ENCODE measurements around the gene BANK1. TPM values are rescaled to one million over a fixed set of nuclear protein-coding genes. Genes with fewer than 3 reads are reported as not detected.

Gene BANK1
- total RNA-seq, 1 experiment from 2014 or later = 2.4 TPM

DNA sequence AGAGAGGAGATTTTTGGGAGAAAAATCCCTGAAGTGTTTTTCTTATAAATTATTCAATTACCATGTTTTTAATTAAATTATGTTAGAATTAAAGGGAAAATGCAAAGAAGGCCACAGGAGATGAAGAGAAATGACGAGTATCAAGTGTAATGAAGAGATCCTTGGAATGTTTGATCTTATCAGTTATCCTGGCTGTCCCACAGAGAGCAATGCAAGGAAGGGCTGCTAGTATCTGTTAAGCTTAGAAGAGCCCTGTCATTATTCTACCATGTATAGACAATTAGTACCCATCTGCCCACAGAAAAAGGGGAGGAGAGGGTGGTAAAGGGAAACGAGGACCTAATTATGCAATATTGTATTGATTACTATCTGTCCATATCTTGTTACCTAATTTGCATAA lies 257.1 kb downstream of the BANK1 start:
- CTCF ChIA-PET = interaction anchor here (1.0 kb wide), 1 partner anchor 8 kb away, joined by 3 read pairs; no protein-coding TSS in a partner anchor
- POLR2A ChIA-PET = no interaction called here
- RAD21 ChIA-PET (ENCODE audit: low non-redundant PET in 1 of 2, low total read pairs in 2 of 2, uncharacterized antibody in 2 of 2, unreplicated experiment in 2 of 2) = no interaction called here

DNA sequence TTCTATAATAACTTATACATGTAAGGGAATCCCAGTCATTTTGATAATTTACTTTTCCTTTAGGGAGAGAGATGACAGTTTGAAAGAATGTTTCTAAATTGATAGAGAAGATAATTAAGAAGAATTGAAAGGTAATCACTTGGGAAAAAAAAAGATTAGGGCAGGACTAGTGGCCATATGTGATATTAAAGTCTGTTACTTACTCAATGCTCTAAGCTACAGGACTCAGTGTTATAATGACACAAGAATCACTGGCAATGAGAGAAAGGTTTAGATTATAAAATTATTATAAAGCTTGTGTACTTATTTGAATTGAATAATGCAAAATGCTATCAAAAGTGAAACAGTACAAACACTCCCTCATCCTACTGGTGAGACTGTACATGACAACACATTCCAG lies 265.3 kb downstream of the BANK1 start:
- POLR2A ChIA-PET = interaction anchor here (0.9 kb wide), 1 partner anchor 19 kb away, joined by 3 read pairs; no protein-coding TSS in a partner anchor
- Histone ChIP-seq H3K9me3 (ENCODE audit: control insufficient read depth in 1 of 2, insufficient read depth in 1 of 2, low read depth in 1 of 2, low read length in 2 of 2) (no peaks in the 10 kb centered on the region), H3K27ac (ENCODE audit: low read depth, low read length) (no peak overlapping the region), H3K4me3 (replicated peaks in 1 of 2; ENCODE audit: low read depth in 1 of 2, low read length in 2 of 2) (no peak overlapping the region), H3K9ac (ENCODE audit: low read length) (no peak overlapping the region), H3K4me1 (ENCODE audit: control insufficient read depth in 1 of 2, insufficient read depth in 2 of 2, low read length in 2 of 2) (no peaks in the 10 kb centered on the region), H3K9me2 (ENCODE audit: insufficient read depth) (no peaks in the 10 kb centered on the region), H3K79me2 (ENCODE audit: insufficient read depth, low read length) (no peaks in the 10 kb centered on the region), H3K27me3 (ENCODE audit: insufficient read depth, low read length) (no peaks in the 10 kb centered on the region), H4K20me1 (ENCODE audit: insufficient read depth) (no peaks in the 10 kb centered on the region), H3K4me2 (ENCODE audit: low read length) (no peak overlapping the region), H3K36me3 (ENCODE audit: control insufficient read depth in 1 of 2, insufficient read depth in 2 of 2, low read length in 2 of 2) (no peaks in the 10 kb centered on the region), H2AFZ (ENCODE audit: low read depth, low read length, poor library complexity, severe bottlenecking) (peak overlapping the region; percentile 22)
- ATAC-seq (no peak; the same call in 1 of the 2 replicates), DNase-seq (ENCODE audit: low read depth, low spot score) (no peak)
- TF ChIP-seq RAD21 (IDR thresholded peaks at IDR 0.05; ENCODE audit: low read depth) (peak; percentile 8; the same call in 1 of the 2 replicates), SP1 (IDR thresholded peaks at IDR 0.05; ENCODE audit: low read depth) (no peak), POLR2A (IDR thresholded peaks at IDR 0.05; ENCODE audit: borderline replicate concordance, extremely low read depth, insufficient read depth, insufficient read length) (no peak), EGR1 (IDR thresholded peaks at IDR 0.05; ENCODE audit: low read depth) (no peak), FOSL1 (IDR thresholded peaks at IDR 0.05; ENCODE audit: low read depth) (no peak), POLR2AphosphoS5 (IDR thresholded peaks at IDR 0.05; ENCODE audit: low read depth, low read length) (no peak)
- TF ChIP-seq, protein P1, sequence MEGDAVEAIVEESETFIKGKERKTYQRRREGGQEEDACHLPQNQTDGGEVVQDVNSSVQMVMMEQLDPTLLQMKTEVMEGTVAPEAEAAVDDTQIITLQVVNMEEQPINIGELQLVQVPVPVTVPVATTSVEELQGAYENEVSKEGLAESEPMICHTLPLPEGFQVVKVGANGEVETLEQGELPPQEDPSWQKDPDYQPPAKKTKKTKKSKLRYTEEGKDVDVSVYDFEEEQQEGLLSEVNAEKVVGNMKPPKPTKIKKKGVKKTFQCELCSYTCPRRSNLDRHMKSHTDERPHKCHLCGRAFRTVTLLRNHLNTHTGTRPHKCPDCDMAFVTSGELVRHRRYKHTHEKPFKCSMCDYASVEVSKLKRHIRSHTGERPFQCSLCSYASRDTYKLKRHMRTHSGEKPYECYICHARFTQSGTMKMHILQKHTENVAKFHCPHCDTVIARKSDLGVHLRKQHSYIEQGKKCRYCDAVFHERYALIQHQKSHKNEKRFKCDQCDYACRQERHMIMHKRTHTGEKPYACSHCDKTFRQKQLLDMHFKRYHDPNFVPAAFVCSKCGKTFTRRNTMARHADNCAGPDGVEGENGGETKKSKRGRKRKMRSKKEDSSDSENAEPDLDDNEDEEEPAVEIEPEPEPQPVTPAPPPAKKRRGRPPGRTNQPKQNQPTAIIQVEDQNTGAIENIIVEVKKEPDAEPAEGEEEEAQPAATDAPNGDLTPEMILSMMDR (IDR thresholded peaks at IDR 0.05 in 2 of 3, conservative IDR thresholded peaks at IDR 0.05 in 1 of 3; ENCODE audit: borderline replicate concordance in 1 of 3, insufficient read depth in 1 of 3, low read depth in 2 of 3, low read length in 2 of 3) = peak in 2 of 3 experiments; percentile 26 to 41; a peak in 3 of 6 replicates
- TF ChIP-seq, protein P2, sequence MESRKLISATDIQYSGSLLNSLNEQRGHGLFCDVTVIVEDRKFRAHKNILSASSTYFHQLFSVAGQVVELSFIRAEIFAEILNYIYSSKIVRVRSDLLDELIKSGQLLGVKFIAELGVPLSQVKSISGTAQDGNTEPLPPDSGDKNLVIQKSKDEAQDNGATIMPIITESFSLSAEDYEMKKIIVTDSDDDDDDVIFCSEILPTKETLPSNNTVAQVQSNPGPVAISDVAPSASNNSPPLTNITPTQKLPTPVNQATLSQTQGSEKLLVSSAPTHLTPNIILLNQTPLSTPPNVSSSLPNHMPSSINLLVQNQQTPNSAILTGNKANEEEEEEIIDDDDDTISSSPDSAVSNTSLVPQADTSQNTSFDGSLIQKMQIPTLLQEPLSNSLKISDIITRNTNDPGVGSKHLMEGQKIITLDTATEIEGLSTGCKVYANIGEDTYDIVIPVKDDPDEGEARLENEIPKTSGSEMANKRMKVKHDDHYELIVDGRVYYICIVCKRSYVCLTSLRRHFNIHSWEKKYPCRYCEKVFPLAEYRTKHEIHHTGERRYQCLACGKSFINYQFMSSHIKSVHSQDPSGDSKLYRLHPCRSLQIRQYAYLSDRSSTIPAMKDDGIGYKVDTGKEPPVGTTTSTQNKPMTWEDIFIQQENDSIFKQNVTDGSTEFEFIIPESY (IDR thresholded peaks at IDR 0.05; ENCODE audit: extremely low read depth, insufficient replicate concordance, low read length) = no peak
- RAD21 ChIA-PET (ENCODE audit: low non-redundant PET in 1 of 2, low total read pairs in 2 of 2, uncharacterized antibody in 2 of 2, unreplicated experiment in 2 of 2) = no interaction called here
- CTCF ChIA-PET = interaction anchor here (1.0 to 1.1 kb wide), 2 partner anchors 9 to 12 kb away, joined by 3 read pairs; no protein-coding TSS in a partner anchor
- intact Hi-C loops (cut with micrococcal nuclease) = no loop called here
- BruUV-seq (replicated peaks) = no TSS peak

More for the DNA sequence above, 257.1 kb downstream of the BANK1 start:
- BruUV-seq (replicated peaks) = no TSS peak
- DNase-seq (ENCODE audit: low read depth, low spot score) (no peak), ATAC-seq (no peak)
- no peak overlapping the region for H3K9ac ChIP-seq (ENCODE audit: low read length)
- no peak for TF ChIP-seq SP1 (IDR thresholded peaks at IDR 0.05; ENCODE audit: low read depth)
- no peak for TF ChIP-seq ZNF274 (IDR thresholded peaks at IDR 0.05; ENCODE audit: low read depth, low read length)
- no peak for TF ChIP-seq EZH2phosphoT487 (IDR thresholded peaks at IDR 0.05; ENCODE audit: borderline replicate concordance)
- no peak for TF ChIP-seq ELF1 (IDR thresholded peaks at IDR 0.05; ENCODE audit: borderline replicate concordance, low read depth)
- no peak for TF ChIP-seq SIN3A (IDR thresholded peaks at IDR 0.05; ENCODE audit: low read depth)
- TF ChIP-seq CEBPB (IDR thresholded peaks at IDR 0.05; ENCODE audit: low read depth) = no peak
- TF ChIP-seq, protein P3, sequence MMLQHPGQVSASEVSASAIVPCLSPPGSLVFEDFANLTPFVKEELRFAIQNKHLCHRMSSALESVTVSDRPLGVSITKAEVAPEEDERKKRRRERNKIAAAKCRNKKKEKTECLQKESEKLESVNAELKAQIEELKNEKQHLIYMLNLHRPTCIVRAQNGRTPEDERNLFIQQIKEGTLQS (IDR thresholded peaks at IDR 0.05) = no peak
- no peak for TF ChIP-seq TCF7L2 (IDR thresholded peaks at IDR 0.05; ENCODE audit: borderline replicate concordance, extremely low read depth, insufficient read depth, insufficient read length)
- TF ChIP-seq, protein P2 (IDR thresholded peaks at IDR 0.05; ENCODE audit: extremely low read depth, insufficient replicate concordance, low read length) = no peak
- no peak for TF ChIP-seq EGR1 (IDR thresholded peaks at IDR 0.05; ENCODE audit: low read depth)
- H3K9me2 ChIP-seq (ENCODE audit: insufficient read depth) = no peaks in the 10 kb centered on the region
- H3K27ac ChIP-seq (ENCODE audit: low read depth, low read length) = no peak overlapping the region
- no peaks in the 10 kb centered on the region for H3K9me3 ChIP-seq (ENCODE audit: control insufficient read depth in 1 of 2, insufficient read depth in 1 of 2, low read depth in 1 of 2, low read length in 2 of 2)
- H3K36me3 ChIP-seq (ENCODE audit: control insufficient read depth in 1 of 2, insufficient read depth in 2 of 2, low read length in 2 of 2) = no peaks in the 10 kb centered on the region
- no peaks in the 10 kb centered on the region for H3K27me3 ChIP-seq (ENCODE audit: insufficient read depth, low read length)
- no peak overlapping the region for H2AFZ ChIP-seq (ENCODE audit: low read depth, low read length, poor library complexity, severe bottlenecking)
- H3K4me3 ChIP-seq (replicated peaks in 1 of 2; ENCODE audit: low read depth in 1 of 2, low read length in 2 of 2) = no peak overlapping the region
- no peaks in the 10 kb centered on the region for H3K4me1 ChIP-seq (ENCODE audit: control insufficient read depth in 1 of 2, insufficient read depth in 2 of 2, low read length in 2 of 2)
- intact Hi-C loops (cut with micrococcal nuclease) = no loop called here
- no peaks in the 10 kb centered on the region for H3K79me2 ChIP-seq (ENCODE audit: insufficient read depth, low read length)
- H3K4me2 ChIP-seq (ENCODE audit: low read length) = no peak overlapping the region
- no peaks in the 10 kb centered on the region for H4K20me1 ChIP-seq (ENCODE audit: insufficient read depth)

All from HCT116 (cell line).